ENCODE data around the gene SP7.

DNA sequence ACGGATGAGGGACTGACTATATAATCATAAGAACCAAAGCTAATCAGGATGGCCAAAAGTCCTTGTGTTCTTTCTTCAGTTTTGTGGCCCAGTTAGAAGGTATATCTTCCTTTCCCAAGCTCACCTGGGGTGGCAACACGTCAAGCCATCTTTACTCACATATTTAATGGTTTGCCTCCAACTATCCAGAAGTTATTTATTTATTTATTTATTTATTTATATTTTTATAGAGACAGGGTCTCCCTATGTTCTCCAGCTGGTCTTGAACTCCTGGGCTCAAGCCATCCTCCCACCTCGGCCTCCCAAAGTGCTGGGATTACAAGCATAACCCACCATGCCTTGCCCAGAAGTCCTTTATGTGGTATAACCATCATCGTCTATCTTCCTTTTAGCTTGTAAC is 11.8 kb upstream of the SP7 start:
- TF ChIP-seq, protein P1, sequence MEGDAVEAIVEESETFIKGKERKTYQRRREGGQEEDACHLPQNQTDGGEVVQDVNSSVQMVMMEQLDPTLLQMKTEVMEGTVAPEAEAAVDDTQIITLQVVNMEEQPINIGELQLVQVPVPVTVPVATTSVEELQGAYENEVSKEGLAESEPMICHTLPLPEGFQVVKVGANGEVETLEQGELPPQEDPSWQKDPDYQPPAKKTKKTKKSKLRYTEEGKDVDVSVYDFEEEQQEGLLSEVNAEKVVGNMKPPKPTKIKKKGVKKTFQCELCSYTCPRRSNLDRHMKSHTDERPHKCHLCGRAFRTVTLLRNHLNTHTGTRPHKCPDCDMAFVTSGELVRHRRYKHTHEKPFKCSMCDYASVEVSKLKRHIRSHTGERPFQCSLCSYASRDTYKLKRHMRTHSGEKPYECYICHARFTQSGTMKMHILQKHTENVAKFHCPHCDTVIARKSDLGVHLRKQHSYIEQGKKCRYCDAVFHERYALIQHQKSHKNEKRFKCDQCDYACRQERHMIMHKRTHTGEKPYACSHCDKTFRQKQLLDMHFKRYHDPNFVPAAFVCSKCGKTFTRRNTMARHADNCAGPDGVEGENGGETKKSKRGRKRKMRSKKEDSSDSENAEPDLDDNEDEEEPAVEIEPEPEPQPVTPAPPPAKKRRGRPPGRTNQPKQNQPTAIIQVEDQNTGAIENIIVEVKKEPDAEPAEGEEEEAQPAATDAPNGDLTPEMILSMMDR (IDR thresholded peaks at IDR 0.05): no peak
- no peak for TF ChIP-seq POLR2A (IDR thresholded peaks at IDR 0.05; ENCODE audit: low read depth)
- no peak for TF ChIP-seq EP300 (IDR thresholded peaks at IDR 0.05)
- TF ChIP-seq POLR2AphosphoS5 (IDR thresholded peaks at IDR 0.05): no peak

All from esophagus muscularis mucosa (tissue), 4 donors.